NOMO-1 (cell line): Measurements from ENCODE around the gene SPRYD3.
"Not testable (repeated sequence)": the region's sequence is repeated elsewhere in the genome, so short reads cannot be mapped to it uniquely, and the experiment has no call there.

Experiments
- DNase-seq, 2 experiments: peaks; one replicate each; lab custom pipeline; 2025; ENCODE audit not compliant: unreplicated experiment in 2 of 2; lab: John Stamatoyannopoulos, UW

SPRYD3 gene, protein sequence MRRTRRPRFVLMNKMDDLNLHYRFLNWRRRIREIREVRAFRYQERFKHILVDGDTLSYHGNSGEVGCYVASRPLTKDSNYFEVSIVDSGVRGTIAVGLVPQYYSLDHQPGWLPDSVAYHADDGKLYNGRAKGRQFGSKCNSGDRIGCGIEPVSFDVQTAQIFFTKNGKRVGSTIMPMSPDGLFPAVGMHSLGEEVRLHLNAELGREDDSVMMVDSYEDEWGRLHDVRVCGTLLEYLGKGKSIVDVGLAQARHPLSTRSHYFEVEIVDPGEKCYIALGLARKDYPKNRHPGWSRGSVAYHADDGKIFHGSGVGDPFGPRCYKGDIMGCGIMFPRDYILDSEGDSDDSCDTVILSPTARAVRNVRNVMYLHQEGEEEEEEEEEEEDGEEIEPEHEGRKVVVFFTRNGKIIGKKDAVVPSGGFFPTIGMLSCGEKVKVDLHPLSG

DNA sequence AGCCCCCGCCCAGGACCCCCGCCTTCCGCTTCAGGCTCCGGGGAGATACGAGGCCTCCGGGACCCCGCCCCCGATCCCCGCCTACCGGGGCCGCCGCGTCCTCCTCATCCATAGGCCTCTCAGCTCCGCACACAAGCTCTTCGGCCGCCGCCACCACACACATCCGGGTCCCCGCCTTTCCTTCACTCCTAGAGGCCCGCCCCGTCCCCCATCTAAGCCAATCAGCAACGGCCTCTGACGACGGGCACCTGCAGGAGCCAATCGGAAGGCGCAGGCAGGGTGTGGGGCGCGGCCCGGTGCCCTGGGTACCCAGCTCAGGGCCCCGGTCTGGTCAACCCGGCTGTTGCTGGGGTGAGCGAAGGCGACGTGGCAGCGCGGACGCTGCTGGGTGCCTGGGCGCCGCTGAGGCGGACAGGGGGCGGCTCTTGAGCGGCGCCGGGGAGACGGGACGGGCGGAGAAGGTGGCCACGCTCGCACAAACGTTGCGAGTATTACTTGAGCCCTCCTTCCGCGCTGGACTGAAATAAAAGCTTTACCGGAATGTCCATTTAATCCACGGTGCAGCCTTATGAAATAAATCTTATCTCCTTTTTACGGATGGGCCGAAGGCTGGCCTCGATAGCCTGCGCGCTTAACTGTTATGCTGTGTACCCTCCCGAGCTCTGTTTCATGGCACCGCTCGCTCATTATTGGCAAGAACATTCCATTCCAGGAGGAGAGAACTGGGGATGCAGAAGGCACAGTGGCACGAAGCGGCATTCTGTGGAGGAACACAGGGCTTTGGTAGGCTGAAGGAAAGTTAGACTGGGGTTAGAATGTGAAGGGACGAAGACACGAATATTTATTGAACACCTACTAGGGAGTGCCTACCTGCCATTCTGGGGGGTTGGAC is at the start of gene SPRYD3:
SPRYD3 (minus strand) TSS at position 165 of the 892 bp plus-strand sequence; CDS start at position 108, 57 bp downstream.
- peak; percentile 91 to 96 for DNase-seq

DNA sequence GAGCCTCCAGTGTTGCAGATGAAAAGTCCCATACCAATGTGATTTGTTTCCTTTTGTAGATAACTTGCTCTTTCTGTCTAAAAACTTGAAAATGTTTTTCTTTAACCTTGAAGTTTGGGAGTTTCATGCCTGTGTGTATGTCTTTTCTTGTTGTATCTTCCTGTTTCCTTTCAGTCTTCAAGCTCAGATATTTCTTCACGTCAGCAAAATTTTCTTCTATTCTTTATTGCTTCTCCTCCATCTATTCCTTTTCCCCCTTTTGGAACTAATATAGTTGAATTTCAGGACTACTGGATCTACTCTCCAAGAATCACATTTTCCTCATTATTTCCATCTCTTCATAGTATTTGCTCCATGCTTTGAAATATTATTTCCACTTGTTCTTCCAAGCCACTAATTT is 48.0 kb upstream of the SPRYD3 start:
- DNase-seq: no peak

DNA sequence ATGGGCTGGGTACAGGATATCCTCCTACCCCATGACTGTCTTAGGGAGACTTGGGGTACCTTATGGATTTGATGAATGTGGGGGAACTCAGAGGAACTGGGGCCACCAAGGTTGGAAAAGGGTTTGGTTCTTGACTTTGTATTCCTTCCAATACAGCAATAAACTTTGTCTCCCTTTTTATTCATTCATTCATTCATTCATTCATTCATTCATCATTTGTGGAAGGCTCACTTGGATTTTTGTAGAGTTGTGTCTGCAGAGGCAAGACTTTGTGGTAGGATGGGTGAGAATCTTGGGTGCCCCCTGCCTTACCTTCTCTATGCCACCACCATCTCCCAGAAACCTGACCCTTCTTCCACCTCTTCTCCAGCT is 45.1 kb upstream of the SPRYD3 start:
- no peak for DNase-seq

DNA sequence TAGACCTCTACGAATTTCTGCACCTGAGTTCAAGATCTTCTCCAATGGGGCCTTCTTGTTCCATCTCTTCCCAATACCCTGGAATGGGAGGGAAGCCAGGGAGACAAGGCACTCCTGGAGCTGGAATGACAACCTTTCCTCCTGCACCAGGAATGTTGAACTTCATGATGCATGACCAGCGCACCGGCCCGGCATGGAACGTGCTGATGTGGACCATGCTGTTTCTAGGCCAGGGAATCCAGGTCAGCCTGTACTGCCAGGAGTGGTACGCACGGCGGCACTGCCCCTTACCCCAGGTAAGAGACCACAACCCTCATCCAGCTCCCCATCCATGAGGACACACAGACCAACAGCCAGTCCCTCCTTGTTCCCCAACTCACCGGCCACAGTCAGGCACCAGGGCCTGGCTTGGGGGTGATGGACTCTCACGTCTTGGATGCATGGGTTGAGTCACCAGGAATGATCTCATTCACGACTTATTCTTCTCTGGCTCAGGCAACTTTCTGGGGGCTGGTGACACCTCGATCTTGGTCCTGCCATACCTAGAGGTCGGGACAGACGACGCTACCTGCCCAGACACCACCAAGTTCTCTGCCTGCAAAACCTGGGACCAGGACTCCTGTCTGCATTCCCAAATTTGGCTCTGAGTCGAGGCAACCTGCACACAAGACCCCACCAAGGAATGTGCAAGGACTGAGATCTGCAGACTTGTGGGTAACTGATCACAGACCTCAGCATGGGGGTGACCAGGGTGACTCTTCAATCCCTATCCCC is 44.6 kb upstream of the SPRYD3 start:
- DNase-seq: no peak

DNA sequence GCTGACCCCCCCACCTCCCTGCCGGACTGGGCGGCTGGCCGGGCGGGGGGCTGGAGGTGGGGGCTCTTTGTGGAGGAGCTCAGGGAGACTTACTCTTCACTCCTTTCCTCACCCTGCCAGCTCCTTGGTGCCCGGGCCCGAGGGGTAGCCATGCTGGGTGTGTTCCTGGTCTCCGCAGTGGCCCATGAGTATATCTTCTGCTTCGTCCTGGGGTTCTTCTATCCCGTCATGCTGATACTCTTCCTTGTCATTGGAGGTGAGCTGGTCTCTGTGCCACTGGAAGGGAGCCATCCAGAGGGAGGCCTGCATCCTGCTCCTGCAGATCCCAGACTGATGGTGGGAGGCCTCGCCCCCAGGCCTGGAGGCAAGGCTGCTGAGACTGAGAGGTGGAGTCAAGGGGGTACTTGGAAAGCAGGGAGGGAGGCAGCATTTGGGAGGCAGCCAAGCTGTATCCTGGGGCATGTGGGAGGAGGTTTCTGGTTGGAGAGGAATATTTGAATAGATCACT is 43.8 kb upstream of the SPRYD3 start:
- DNase-seq: no peak

DNA sequence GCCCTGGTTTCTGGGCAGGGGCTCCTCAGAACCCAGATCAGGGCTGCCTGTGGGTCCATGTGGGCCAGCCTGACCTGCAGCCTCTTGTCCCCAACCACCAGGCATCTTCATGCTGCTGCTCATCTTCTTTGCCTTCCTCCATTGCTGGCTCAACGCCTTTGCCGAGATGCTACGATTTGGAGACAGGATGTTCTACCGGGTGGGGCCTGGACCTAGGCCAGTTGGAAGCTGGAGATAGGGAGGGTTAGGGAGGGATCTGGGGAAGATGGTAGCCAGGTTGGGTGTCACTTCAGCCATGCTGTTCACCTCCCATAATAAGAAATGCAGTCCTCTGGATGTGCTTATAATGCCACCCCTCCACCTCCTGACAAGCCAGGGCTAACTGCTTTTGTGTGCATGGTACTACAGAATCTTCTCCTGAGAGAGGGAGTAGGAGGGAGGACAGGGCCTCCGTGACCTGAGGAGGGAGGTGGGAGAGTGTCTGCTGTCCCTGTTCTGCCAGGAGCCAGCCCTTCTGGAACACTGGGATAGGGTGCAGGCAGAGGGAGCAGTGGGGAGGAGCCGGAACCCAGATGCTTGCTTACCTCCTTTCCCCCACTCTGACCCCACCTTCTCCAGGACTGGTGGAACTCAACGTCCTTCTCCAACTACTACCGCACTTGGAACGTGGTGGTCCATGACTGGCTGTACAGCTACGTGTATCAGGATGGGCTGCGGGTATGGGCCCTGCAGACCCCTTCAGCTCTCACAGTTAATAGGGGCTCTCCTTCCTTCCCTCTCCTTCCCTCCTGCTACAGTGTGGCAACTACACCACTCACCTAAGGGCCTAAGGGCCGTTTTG is 41.7 kb upstream of the SPRYD3 start:
- DNase-seq: no peak

DNA sequence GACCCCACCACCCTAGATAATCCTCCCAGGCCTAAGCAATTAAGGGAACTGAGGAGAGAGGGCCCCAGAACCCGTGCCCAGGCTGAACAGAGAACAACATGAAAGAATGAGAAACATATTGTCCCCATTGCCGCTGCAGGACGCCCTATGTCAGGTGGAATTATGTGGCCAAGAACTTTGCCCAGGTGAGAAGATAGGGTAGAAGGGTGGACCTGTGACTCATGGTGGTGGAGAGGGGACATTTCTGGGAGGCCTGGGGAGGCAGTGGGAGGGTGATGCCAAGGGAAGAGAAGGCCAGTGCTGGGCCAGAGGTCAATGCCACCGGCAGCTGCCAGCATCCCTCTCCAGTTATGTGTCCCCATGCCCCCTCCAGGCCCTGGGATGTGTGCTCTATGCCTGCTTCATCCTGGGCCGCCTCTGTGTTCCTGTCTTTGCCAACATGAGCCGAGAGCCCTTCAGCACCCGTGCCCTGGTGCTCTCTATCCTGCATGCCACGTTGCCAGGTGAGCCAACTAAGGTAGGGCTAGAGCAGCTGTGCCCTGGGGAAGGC is 39.6 kb upstream of the SPRYD3 start:
- DNase-seq: no peak

DNA sequence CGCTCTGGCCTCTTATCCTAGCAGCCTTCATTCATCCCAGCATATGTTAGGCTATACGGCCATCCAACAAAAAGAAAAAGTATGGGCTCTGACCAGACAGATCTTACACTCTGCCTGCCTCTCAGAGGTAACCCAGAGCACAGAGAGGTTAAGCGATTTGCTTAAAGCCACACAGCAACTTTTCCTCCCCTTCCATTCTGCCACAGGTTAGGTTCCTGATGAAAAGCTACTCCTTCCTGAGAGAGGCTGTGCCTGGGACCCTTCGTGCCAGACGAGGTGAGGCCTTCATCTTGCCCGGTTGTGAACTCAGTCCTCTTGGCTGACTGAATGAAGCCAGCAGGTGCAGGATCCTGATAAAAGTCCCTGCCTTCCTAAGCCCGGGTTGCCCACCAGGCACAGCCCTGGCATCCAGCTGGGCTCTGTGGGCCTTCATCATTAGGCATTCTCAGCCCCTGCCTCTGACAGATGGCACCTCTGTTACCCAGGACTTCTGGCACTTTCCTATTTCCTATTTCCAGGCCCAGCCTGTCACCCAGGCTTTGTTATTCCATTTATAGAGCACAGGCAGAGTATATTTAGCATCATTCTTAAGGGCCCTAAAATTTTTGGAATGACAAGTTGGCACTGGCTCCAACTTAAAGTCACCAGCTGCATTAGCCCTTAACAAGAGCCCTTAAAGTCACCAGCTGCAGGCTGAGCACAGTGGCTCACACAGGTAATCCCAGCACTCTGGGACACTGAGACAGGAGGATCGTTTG is 36.9 kb upstream of the SPRYD3 start:
- no peak for DNase-seq

DNA sequence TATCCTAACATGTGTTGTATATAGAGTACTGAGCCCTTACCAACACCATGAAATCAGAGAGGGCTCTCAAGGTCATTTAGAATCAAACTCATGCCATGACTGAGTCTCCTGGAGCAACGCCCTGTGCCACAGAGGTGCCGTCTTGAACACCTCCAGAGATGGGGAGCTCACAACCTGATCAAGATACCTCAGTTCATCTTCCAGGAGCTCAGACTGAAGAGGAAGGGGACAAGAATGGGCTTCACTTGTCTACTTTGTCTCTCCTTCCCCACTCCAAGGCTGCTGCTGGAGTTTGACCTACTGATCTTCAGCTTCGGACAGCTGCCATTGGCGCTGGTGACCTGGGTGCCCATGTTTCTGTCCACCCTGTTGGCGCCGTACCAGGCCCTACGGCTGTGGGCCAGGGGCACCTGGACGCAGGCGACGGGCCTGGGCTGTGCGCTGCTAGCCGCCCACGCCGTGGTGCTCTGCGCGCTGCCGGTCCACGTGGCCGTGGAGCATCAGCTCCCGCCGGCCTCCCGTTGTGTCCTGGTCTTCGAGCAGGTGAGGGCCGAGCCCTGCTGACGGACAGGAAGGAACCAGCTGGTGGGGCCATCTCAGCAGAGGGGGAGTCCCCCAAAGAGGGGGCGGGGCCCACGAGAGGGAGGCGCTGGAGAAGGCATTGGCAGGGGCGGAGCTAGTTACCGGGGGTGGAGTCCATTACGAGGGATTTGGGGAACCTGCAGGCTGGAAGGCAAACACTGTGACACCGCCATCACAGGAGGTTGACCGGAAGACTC is 36.1 kb upstream of the SPRYD3 start:
- DNase-seq: no peak

DNA sequence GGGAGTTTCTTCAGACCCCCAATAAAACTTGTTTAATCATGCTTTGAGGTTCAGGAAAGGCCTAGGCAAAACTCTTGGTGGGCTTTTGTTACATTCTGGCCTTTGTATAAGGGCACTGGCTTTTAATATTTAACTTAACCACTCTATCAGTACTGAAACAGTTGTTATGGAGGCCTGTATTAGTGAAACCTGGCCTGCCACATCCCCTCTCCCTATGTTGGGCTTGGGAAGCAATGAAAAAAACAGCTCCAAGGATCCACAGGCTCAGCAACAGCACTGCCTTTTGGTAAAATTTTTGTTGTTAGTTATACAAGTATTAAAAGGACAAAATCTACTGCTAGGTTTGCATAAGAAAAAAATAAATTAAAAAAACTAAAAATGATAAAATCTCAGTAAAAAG is 34.8 kb upstream of the SPRYD3 start:
- DNase-seq: no peak

DNA sequence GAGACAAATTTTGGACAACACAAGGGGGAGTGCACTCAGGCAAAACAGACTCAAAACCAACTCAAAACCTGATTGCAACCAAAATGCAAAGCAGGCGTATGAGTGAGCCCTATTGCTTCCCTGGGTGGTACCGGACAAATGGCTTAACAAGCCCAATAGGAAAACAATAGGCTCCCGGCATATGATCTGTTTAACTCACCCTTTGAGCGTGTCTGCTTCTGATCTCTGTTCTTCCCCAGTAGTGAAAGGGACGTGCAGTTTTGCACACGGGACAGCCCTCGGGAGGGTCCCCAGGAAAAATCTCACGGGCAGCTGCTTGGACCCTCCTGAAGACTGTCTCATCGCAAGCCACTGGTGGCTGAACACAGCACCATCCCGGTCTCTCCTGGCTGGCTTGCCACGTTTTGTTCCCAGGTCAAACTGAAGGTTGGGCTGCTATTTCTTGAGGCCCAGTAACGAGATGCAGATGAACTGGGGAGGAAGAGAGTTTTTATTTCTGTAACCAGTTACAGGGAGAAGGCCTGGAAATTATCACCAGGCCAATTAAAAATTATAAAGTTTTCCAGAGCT is 34.0 kb upstream of the SPRYD3 start:
- DNase-seq: no peak

DNA sequence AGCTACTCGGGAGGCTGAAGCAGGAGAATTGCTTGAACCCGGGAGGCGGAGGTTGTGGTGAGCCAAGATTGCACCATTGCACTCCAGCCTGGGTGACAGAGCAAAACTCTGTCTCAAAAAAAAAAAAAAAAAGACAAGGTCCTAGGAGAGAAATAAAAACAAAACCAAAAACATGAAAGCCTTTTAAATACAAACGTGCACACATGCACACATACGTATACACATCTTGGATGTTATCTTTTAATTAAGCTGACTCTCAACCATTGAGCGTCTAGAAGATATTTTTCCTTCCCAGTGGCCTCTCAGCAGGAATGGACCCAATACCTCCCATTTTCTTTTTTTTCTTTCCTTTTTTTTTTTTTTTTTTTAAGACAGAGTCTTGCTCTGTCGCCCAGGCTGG is 33.2 kb upstream of the SPRYD3 start:
- DNase-seq: not testable (repeated sequence)

DNA sequence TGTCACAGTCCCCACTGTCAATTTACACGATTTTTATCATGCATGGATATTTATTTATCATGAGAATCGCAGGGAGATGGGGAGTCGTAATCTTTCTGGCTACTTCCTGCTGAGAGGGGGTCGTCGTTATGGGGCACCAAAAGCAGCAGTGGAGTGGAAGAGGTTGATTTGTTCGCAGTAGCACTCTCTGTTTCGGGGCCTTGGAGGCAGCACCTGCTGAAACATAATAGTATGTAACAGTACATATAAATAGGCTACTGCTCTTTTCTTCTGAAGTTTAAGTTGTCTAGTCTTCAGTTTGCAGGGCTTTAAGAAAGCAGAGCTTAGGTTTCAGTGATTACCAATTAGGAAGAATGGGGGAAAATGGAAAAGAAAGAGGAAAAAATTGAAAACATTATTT is 27.9 kb upstream of the SPRYD3 start:
- no peak for DNase-seq

DNA sequence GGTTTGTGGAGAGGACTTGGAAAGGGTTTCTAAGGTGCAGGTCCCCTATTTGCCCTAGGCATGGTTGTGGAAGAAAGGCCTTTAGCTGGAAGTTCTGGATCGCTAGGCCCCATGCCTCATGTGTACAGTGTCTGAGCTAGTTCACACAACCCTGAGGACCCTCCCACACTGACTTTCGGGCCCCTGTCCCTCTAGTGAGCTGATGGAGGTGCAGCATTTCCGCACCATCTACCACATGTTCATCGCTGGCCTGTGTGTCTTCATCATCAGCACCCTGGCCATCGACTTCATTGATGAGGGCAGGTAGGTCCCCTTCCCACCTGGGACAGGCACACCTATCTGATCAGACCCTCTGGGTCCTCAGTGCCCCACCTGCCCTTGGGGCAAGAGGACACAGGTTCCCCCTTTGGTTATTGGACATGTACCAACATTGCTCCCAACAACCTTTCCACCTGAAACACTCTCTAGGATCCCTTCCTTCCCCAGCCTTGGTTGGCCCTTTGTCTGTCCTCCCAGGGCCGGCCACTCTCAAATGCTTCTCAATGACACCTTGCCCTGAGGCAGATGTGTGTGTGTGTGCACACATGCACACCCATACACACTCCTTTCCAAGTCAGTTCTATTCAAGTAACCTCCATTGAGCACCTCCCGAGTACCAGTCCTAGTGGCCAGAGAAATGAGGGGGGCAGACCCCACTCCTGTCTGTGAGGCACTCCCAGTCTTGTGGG is 26.7 kb upstream of the SPRYD3 start:
- no peak for DNase-seq

DNA sequence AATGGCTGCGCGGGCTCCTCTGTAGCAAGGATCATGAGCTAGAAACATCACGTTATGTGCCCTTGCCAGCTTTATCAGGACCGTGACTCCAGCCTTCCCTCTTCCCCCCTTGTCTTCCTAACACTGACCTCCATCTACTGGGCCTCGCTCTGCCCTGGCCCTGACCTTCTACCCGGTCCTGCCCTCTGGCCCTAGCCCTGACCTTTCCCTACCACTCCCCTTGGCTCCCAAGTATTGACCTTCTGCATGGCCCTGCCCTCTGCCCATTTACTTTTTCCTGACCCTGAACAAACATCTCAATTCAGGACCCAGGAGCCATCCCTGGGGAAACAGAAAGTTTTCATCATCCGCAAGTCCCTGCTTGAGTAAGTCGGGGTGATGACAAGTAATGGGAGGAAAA is 26.1 kb upstream of the SPRYD3 start:
- no peak for DNase-seq

DNA sequence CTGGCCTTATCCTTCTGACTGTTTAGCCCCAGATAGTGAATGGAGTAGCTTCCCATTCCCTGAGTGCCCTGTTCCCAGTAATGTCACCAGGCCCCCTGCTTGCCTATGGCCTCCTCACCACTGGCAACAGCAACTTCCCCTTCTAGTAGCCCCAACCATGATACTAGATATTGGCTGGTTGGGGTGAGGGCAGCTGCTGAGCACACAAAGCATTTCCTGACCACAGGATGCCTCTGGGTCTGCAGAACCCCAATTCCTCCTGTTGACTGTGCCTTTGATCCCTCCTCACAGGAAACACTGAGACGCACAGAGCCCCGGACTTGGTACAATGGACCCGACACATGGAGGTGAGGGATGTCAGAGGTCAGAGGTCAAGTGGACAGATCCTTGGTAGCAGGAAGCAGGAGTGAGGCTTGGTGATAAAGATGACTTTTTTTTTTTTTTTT is 24.7 kb upstream of the SPRYD3 start:
- peak; percentile 59 to 66 for DNase-seq
